HTERT RPE-1 (cell line): ENCODE measurements around the gene VMO1.

Source experiments
- in situ Hi-C: fragments of 300-500 bp; cut with MboI; formaldehyde crosslinking; loops from 4 replicates; pipeline ENCODE4 v1.14.3; 2020; ENCODE audit warnings: low sequenced_read_pairs

VMO1 gene

DNA sequence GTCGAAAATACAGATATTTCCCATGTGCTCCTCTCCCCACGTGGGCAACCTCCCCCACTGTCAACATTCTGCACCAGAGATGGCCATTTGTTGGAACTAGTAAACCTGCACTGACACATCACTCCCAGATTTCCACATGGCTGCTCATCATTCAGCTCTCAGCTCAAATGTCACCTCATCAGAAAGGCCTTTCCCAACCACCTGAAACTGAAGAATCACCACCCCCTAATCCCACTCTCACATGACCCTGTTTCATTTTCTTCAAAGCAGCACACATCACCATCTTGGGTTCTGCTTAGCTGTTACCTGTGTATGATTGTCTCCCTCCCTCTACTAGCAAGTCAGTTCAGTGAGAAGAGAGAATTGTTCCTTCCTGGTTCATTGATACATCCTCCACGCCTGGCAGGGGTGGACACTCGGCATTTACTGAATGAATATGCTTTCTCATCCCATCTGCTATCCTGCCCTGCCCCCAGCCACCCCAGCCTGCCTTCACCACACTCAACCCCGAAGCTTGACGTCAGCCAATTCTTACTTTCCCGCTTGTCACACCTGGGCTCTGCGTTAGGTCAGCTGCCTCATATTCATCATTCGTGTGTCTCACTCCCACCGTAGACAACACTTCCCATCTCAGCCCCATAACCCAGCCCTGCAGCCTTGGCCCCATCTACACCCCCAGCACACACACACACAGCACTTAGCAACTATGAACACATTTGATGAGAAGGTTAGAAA is 14.5 kb upstream of the VMO1 start:
- in situ Hi-C loops: no loop called here

DNA sequence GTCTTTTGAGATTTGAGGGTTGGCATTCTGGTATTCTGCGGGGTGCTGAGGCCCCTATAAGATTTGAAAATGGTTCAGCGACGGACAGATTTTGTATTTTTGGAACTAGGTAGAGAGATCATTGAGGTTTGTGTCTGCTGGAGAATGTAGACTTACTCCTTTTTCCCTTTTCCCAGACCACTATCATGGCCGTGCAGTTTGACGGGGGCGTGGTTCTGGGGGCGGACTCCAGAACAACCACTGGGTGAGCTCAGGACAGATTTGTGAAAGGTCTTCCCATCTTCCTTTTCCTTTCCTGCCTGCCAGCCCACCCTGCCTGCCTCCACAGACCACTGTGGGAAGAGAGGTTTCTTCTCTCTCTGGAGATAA is 10.4 kb upstream of the VMO1 start:
- in situ Hi-C loops: no loop called here

DNA sequence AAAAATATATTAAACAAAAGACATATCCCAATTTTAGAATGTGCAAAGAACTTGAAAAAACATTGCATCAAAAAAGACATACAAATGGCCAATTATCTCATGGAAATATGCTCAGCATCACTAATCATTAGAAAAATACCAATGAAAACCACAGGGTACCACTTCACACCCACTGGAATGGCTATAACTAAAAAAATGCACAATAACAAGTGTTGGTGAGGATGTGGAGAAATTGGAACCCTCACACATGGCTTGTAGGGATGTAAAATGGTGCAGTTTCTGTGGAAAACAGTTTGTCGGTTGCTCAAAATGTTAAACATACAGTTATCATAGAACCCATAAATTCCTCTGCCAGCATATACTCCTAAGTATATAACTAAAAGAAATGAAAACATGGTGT is 9.0 kb upstream of the VMO1 start:
- in situ Hi-C loops: no loop called here

DNA sequence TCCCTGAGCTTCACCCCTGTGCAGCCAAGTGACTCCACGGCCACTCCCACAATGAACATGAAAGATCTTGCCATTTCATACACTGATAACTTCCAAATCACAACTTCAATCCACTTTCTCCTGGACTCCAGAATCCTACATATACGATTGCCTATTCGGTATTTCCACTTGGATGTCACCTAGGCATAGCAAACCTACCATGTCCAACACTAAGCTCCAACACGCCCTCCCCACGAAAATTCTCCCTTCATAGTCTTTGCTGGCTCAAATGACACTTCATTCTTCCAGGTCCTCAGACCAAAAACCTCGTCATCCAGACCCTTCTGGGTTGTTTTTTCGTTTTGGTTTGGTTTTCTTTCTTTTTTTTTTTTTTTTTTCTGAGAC is 4.5 kb upstream of the VMO1 start:
- in situ Hi-C loops: no loop called here

DNA sequence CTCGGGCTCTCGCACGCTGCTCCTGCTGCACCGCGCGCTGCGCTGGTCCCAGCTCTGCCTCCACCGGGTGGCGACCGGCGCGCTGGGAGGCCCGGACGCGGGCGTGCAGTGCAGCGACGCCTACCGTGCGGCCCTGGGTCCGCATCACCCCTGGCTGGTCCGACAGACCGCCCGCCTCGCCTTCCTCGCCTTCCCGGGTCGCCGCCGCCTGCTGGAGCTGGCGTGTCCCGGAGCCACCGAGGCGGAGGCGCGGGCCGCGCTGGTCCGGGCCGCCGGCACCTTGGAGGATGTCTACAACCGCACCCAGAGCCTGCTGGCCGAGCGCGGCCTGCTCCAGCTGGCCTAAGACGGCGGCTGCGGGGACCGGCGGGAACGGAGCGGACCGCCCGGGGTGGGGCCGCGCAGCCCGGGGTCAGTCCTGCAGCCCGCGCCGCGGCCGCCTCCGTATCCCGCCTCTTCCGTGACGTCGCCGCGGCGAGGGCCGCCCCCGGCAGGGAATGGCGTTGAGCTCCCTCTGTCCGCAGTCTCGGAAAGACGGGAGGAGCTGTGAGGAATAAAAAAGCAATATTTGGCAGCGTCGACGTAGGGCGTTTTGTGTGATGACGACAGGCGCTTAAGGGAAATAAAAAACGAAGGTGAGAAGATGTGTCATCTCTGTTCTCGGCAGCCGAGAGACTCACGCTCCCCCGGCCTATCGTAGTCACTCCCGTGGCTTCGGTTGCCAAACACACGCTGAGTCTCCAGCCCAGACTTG is 4.0 kb upstream of the VMO1 start:
- in situ Hi-C loops: no loop called here

DNA sequence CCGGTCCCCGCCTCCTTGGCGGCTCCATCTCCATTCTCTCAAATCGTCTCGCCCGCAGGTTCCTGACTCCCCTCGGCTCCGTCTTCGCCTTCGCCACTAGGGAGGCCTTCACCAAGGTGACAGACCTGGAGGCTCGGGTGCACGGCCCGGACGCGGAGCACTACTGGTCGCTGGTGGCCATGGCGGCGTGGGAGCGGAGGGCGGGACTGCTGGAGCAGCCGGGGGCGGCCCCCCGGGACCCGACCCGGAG is 3.5 kb upstream of the VMO1 start:
- in situ Hi-C loops: no loop called here

DNA sequence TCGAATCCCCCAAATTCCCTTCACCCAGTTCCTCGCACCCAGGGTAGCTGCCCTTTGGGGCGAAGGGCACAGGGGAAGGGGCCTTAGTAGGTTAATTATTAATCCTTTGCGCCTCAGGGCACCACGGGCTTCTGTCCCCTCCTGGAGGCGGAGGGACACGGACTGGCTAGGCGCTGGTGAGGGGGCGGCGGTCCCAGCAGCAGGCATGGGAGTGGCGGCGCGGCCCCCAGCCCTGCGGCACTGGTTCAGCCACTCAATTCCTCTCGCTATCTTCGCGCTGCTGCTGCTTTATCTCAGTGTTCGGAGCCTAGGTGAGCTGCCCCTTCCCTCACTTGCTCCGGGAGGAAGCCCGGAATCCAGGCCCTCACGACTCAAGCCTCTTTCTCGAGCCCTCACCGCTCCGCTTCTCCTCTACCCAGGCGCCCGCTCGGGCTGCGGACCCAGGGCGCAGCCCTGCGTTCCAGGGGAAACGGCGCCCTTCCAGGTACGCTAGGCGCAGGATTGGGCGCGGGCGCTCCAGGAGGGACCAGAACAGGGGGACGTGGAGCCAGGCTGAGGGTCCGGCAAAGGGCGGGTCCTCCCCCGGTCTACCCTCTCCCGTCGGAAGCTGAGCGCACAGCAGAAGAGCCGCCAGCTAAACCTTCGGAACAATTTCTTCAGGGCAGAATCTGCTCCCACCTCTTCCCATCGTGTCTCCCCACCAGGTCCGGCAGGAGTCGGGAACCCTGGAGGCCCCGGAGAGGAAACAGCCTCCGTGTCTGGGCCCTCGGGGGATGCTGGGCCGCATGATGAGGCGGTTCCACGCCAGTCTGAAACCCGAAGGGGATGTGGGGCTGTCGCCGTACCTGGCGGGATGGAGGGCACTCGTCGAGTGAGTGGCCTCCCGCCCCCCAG is 2.9 kb upstream of the VMO1 start, which contains the start of gene GLTPD2:
TSS of gene GLTPD2 (plus strand) at position 158 of the 894 bp plus-strand sequence. CDS start at position 206, 48 bp downstream.
- in situ Hi-C loops: no loop called here

DNA sequence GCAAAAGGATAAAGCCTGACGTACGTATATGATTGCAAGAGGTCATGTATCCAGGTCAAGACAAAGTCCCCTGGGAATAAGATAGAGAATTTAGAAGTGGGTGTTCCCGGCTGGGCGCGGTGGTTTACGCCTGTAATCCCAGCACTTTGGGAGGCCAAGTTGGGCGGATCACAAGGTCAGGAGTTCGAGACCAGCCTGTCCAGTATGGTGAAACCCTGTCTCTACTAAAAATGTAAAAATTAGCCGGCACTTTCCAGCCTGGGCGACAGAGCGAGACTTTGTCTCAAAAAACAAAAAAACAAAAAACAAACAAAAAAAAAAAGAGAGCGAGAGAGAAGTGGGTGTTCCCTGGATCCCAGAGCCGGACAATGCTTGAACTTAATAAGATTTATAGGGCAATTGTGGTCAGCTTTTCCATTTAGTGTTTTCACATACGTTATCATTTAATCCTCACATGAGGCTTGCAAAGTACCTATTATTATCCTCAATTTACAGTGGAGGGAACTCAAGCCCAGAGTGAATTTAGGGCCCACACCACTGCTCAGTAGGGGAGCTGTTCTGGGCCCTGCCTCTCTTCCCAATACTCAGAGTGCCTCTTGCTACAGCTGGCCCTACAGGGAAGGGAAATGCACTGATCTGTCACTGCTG is 2.1 kb upstream of the VMO1 start:
- in situ Hi-C loops: no loop called here

DNA sequence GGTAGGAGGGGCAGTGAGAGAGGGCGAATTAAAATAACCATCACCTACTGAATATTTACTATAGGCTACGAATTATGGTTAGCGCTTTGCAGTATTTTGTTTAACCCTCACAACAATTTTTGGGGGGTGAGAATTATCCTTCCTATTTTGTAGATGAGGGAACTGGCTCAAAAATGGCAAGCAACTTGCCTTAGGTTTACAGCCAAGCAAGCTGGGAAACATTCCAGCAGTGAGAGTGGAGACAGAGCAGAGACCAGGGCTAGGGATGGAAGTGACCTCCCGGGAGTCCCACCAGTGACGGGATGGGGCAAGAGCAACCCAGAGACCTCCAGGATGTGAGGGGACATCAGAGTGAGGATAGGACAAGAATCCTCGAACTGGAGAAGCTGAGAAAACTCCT is 352 bp upstream of the VMO1 start:
- in situ Hi-C loops: no loop called here

DNA sequence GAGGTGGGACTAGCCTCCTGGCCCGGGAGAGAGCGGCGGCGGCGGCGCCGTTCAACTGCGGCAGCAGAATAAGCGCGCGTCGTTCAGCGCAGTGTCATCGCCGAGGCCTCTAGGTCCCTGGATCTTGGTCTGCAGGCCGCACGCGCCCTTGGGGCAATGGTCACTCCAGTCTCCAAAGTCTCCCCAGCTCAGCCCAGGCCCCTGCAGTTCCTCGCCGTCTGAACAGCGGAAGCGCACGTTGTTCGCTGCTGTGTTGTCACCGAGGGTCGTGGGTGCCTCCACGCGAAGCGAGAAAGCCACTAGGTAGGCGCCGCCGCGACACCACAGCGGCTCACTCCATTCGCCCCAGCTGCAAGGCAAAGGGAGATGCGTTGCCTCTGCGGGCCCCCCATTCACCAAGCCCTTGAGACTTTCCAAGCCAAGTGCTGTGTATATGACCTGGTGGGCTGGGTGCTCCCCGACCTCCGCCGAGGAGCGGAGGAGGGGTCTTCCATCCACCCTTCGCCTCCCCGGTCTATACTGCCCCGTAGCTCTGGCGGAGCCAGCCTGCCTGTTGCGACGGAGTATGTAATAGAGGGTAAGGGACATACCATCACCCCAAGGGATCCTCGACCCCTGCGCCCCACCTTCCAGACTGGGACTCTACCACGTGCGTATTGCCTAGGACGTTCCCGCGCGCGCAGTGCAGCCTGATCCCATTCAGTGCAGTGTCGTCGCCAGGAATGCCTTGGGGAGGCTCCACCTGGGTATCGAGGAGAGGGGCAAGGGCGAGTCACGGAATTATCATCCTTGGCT is 656 bp downstream of the VMO1 start:
- in situ Hi-C loops: no loop called here

DNA sequence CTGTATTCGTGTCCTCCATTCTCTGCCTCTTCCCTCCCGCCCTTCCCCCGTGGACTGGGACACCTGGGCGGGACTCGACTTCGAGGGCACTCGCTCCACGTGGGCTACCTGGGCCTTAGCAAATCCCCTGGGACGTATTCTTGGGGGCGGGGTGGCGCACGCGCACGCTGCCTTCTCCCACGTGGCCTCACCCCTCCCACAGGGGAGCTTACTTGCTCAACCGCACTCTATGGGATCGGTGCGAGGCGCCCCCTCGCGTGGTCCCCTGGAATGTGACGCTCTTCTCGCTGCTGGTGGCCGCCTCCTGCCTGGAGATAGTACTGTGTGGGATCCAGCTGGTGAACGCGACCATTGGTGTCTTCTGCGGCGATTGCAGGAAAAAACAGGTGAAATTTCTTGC is 3.5 kb downstream of the VMO1 start:
- in situ Hi-C loops: no loop called here

DNA sequence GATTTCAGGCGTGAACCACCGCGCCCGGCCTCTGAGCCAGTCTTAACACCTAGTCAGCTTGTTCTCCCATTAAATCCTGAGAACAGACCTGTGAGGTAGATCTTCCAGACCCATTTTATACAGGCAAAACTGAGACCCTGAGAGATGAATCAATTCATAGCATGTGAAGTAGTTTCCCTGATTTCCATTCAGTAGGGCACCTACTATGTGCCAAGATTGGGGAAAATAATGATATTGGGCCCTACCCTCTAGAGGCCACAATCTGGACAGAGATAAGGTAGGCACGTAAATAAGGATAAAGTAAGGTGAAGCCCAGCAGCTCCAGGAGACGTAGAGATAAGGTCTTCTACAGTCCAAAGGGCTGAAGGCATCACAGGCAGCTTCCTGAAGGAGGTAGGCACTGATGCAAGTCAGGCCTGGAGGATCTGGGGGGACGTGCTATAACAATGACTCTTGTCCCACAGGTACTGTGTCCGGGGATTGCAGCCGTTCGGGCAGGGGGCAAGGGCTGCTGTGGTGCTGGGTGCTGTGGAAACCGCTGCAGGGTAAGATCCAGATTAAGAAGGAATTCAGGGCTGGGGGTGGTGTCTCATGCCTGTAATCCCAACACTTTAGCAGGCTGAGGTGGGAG is 5.7 kb downstream of the VMO1 start:
- in situ Hi-C loops: no loop called here

DNA sequence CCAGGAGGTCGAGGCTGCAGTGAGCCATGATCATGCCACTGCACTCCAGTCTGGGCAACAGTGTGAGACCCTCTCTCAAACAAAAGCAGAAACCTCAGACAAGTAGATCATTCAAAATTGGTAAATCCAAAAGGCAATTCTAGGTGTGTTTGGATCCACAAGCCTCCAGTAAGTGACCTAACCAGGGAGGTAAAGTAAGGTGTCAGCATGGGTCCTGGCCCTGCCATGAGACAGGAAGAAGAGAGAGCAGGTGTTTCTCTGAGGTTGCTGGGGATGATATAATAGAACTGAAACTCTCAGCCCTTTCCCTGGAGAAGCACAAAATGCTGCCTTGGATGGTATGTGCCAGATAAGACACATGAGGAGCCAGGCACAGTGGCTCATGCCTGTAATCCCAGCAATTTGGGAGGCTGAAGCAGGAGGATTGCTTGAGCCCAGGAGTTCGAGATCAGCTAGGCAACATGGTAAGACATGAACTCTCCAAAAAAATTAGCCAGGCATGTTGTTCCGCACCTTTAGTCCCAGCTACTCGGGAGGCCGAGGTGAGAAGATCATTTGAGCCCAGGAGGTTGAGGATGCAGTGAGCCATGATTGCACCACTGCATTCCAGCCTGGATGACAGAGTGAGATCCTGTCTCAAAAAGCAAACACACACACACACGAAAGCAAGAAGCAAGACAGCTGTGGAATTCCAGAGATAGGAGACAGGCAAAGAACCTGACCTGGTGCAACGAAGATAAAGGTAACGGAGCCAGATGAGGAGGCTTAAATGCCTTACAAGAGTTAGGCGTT is 8.0 kb downstream of the VMO1 start:
- in situ Hi-C loops: no loop called here

DNA sequence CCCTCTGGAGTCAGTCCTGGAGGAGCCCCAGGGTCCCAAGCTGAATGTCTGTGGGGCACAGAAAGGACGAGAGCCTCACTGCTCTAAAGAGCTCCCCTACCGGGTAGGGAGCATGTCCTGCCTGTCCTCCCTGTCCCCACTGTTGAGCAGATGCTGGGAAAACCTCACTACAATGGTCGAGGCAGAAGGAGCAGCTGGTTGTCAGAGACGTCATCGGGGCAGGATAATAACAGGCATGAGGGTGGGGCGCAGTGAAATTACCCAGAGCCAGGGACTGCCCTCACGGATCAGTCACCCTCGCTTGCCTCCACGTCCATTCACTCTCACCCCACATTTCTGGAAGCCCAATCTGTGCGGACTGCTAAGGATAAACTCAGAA is 13.9 kb downstream of the VMO1 start:
- in situ Hi-C loops: no loop called here

DNA sequence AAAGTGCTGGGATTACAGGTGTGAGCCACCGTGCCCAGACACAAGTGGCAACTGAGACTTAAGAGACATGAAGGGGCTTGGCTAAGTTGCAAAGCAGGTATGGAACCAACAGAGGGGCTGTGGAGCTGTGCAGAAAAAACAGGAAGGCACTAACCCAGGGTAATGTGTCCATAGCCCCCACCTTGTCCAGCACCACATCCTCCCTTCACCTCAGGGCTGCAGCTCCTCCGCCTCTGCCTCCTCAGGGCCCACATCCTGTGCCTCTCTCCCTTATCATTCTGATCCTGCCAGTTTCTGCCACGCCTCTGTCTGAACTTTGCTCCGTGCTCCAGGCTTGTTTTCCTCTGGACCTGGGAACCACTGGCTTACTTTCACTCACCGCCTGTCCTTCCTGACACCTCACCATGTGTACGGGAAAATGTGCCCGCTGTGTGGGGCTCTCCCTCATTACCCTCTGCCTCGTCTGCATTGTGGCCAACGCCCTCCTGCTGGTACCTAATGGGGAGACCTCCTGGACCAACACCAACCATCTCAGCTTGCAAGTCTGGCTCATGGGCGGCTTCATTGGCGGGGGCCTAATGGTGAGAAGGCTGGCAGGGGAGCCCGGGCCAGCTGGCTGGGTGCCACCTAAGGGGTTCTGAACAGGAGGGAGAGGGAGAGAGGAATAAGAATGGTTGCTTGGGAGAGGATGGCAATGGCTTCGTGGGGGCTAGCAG is 14.5 kb downstream of the VMO1 start, which contains the start of gene TM4SF5:
TSS of gene TM4SF5 (plus strand) at position 368 of the 716 bp plus-strand sequence. CDS start at position 405, 37 bp downstream.
- in situ Hi-C loops: no loop called here

DNA sequence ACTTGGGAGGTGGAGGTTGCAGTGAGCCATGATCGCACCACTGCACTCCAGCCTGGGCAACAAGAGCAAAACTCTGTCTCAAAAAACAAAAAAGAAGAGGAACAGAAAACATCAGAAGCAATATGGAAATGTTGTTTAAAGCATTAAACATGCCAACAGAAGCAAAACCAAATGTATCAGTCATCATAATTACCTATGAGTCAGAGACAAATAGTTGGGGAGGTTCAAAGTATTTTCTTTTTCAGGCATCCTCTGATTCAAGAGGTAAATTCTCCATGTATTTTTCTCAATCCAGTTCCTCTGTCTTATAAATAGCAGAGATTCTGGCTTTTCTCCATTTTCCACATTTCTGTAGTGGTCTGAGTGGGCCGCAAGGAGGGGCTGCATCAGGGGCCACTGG is 16.5 kb downstream of the VMO1 start:
- in situ Hi-C loops: no loop called here

DNA sequence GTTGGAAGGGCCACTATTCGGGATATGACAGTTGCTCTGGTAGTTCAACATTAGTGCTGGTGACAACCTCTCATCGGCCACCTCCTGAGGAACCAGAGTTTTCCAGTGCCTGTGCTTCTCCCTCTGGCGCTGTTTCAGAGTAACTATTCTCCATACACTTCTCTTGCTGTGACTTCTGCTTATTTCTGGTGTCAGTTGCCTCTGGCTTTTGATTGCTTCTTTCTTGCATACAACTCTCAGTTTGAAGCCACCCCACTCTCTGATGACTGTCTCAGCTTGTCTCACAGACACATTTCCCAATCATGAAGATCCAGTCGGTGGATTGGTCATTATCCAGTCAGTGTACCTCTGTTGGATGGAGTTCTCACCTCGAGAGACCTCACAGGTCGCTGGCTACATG is 17.9 kb downstream of the VMO1 start:
- in situ Hi-C loops: no loop called here

DNA sequence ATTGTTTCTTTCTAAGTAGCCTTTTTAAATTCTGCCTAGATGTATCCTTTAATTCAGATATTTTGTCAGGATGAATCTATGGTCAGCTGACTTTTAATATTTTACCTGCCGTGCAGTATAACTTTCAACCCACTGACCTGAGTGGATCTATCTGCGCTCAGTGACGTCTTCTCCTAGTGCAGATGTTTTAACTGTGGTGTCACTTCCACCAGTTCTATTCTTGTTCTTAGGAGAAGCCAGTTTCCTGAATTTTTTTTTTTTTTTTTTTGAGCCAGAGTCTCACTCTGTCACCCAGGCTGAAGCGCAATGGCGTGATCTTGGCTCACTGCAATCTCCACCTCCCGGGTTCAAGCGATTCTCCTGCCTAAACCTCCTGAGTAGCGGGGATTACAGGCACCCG is 19.4 kb downstream of the VMO1 start:
- in situ Hi-C loops: no loop called here

DNA sequence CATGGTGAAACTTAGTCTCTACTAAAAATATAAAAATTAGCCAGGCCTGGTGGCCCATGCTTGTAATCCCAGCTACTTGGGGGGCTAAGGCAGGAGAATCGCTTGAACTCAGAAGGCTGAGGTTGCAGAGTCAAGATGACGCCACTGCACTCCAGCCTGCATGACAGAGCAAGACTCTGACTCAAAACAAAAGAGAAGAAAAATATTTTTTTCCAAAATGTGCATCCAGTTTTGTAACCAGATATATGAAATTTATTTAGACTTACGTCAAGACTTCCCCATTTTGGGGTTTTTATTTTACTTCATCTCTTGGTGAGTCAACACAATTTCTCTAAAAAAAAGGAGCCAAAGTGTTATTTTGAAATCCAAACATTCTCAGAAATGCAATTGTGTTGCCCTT is 20.0 kb downstream of the VMO1 start:
- in situ Hi-C loops: no loop called here
